ENCODE data around the gene DHH.
"Not testable (repeated sequence)": the region's sequence is repeated elsewhere in the genome, so short reads cannot be mapped to it uniquely, and the experiment has no call there.

DNA sequence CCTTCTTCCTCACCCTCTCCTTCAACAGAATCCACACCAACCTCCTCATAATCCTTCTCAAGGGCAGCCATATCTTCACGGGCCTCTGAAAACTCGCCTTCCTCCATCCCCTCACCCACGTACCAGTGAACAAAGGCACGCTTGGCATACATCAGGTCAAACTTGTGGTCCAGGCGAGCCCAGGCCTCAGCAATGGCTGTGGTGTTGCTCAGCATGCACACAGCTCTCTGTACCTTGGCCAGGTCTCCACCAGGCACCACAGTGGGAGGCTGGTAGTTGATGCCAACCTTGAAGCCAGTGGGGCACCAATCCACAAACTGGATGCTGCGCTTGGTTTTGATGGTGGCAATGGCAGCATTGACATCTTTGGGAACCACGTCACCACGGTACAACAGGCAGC, 33.4 kb upstream of the DHH start:
- TF ChIP-seq SMAD3 (CRISPR knock-in tag; IDR thresholded peaks at IDR 0.05; ENCODE audit: borderline replicate concordance); CREM (CRISPR knock-in tag; IDR thresholded peaks at IDR 0.05); NFE2L1 (CRISPR knock-in tag; IDR thresholded peaks at IDR 0.05); CTCF (IDR thresholded peaks at IDR 0.05); USF2 (CRISPR knock-in tag; IDR thresholded peaks at IDR 0.05); ZNF416 (CRISPR knock-in tag; IDR thresholded peaks at IDR 0.05); ZNF532 (CRISPR knock-in tag; IDR thresholded peaks at IDR 0.05; ENCODE audit: borderline replicate concordance); TP53 (CRISPR knock-in tag; IDR thresholded peaks at IDR 0.05); E2F5 (CRISPR knock-in tag; IDR thresholded peaks at IDR 0.05); ZNF263 (CRISPR knock-in tag; IDR thresholded peaks at IDR 0.05; ENCODE audit: low read depth); NR2C2 (CRISPR knock-in tag; IDR thresholded peaks at IDR 0.05): not testable (repeated sequence)
- TF ChIP-seq, protein P1, sequence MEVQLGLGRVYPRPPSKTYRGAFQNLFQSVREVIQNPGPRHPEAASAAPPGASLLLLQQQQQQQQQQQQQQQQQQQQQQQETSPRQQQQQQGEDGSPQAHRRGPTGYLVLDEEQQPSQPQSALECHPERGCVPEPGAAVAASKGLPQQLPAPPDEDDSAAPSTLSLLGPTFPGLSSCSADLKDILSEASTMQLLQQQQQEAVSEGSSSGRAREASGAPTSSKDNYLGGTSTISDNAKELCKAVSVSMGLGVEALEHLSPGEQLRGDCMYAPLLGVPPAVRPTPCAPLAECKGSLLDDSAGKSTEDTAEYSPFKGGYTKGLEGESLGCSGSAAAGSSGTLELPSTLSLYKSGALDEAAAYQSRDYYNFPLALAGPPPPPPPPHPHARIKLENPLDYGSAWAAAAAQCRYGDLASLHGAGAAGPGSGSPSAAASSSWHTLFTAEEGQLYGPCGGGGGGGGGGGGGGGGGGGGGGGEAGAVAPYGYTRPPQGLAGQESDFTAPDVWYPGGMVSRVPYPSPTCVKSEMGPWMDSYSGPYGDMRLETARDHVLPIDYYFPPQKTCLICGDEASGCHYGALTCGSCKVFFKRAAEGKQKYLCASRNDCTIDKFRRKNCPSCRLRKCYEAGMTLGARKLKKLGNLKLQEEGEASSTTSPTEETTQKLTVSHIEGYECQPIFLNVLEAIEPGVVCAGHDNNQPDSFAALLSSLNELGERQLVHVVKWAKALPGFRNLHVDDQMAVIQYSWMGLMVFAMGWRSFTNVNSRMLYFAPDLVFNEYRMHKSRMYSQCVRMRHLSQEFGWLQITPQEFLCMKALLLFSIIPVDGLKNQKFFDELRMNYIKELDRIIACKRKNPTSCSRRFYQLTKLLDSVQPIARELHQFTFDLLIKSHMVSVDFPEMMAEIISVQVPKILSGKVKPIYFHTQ (CRISPR knock-in tag; IDR thresholded peaks at IDR 0.05), result not testable (repeated sequence)
